Heart right ventricle (tissue), 16 donors: ENCODE data around the gene ITGA2. TPM values are rescaled to one million over a fixed set of nuclear protein-coding genes. Genes with fewer than 3 reads are reported as not detected.

Source experiments
- ATAC-seq, 8 donors: fragments of 200-7000 bp; cut with Tn5 transposase; one replicate each; pipeline ENCODE4 v1.9.1; 2020; ENCODE audit warnings: mild to moderate bottlenecking in 8 of 8, moderate library complexity in 8 of 8, moderate number of reproducible peaks in 1 of 8
- DNase-seq, 2 donors: peaks; one replicate each; pipeline ENCODE4 v3.0.0-alpha.2; 2020
- H3K27ac ChIP-seq, 10 donors: fragments of 200-600 bp; sonication (generic) in 2 of 10; one replicate each; pipeline versions ENCODE4 v1.5.0 to v1.8.0; 2020 to 2022; ENCODE audit warnings: mild to moderate bottlenecking in 3 of 10
- H3K27me3 ChIP-seq, 7 donors: fragments of 200-600 bp; one replicate each; pipeline ENCODE4 v1.8.0; 2021 to 2022; ENCODE audit warnings: mild to moderate bottlenecking in 2 of 7
- H3K36me3 ChIP-seq, 9 donors: fragments of 200-600 bp; sonication (generic) in 1 of 9; one replicate each; pipeline versions ENCODE4 v1.5.0 to v1.8.0; 2020 to 2022; ENCODE audit warnings: mild to moderate bottlenecking in 2 of 9
- H3K4me1 ChIP-seq, 9 donors: fragments of 200-600 bp; sonication (generic) in 1 of 9; one replicate each; pipeline versions ENCODE4 v1.5.0 to v1.8.0; 2020 to 2022; ENCODE audit warnings: mild to moderate bottlenecking in 4 of 9
- H3K4me3 ChIP-seq, 10 donors: fragments of 200-600 bp; sonication (generic) in 2 of 10; one replicate each; pipeline versions ENCODE4 v1.5.0 to v1.8.0; 2020 to 2022; ENCODE audit warnings: mild to moderate bottlenecking in 7 of 10, moderate library complexity in 2 of 10
- H3K9me3 ChIP-seq, 11 donors: fragments of 200-600 bp in 10 of 11; sonication (generic) in 2 of 11; one replicate each; pipeline versions ENCODE4 v1.5.0 to v1.8.0; 2013 to 2022; ENCODE audit warnings: mild to moderate bottlenecking in 2 of 11, control low read depth in 1 of 11, moderate library complexity in 1 of 11
- CTCF ChIP-seq, 9 donors: fragments of 200-600 bp; sonication (generic) in 2 of 9; IDR thresholded peaks; one replicate each; pipeline versions ENCODE4 v1.5.0 to v1.8.0; 2021 to 2022; ENCODE audit warnings: antibody characterized with exemption in 9 of 9, mild to moderate bottlenecking in 5 of 9, moderate library complexity in 1 of 9
- WGBS, 2 donors: extraction: QIAGEN DNeasy Blood & Tissue Kit; methylation state at CpG; one replicate each; pipeline ENCODE4 v1.1.7; 2013; ENCODE audit warnings: inconsistent platforms in 1 of 2; 5-methylcytosine and 5-hydroxymethylcytosine counted together
- intact Hi-C, 10 donors: fragments of 100-400 bp; cut with DNase I; formaldehyde crosslinking; loops; one replicate each; pipeline versions ENCODE4 v1.11.1 to v1.14.2; 2022
- polyA plus RNA-seq, 2 donors: library from polyadenylated mRNA; stranded (reverse); fragments of 200-250 nt; gene quantifications; one replicate each; pipeline ENCODE4 v1.2.3, GENCODE V29; 2013
- total RNA-seq, 10 donors: library from RNA; stranded (reverse); fragmentation: NEBNext Ultra II Directional in 3 of 10; extraction: Animal tissue kit (Norgen Biotek cat#: 25700) in 3 of 10; gene quantifications; one replicate each; pipeline versions ENCODE4 v1.2.1 to v1.2.4, GENCODE V29; 2021 to 2023
- donor health status: Arrhythmogenic right ventricular cardiomyopathy.
- donor health status: ischemic (EF 13 %, LVEDD 7.1; RV severe dilation, severe dysfunction).
- donor health status: healthy with polysubstance abuse.
- donor health status: DM: no; HTN: yes; CAD: no.
- donor health status: DM: no; HTN: no; CAD: no.
- donor health status: ischemic (EF 25% LVEDD 6.9; RV normal size, moderate dysfunction).
- donor health status: ischemic (EF 25% LVEDD 5.7; RV mildly dilated, moderate dysfunction).
- donor health status: healthy.
- donor health status: DM: yes; HTN: yes; CAD: no.
- donor health status: Ischemic cardiomyopathy.
- donor health status: ischemic (EF 35%, LVEDD 5.7; RV mildly dilated, moderate dysfunction).
- donor health status: nonischemic (EF 11% LVEDD 7.7; RV severe dilation, severe dysfunction).
- donor health status: DM: yes; HTN: yes; CAD: no.
- donor health status: PGD.
- donor health status: ischemic (EF 29% LVEDD 5.4; RV normal size, mild dysfunction).
- donor health status: nonischemic (EF 23%, LVEDD 6.1; RV moderate dilation, normal function).

Gene ITGA2
- total and polyA plus RNA-seq, 12 donors = 0.22 to 9.4 (median 0.92) TPM

- Histone ChIP-seq H3K27ac (no peak overlapping the region), H3K4me3 (no peak overlapping the region), H3K9me3 (no peaks in the 10 kb centered on the region), H3K4me1 (no peaks in the 10 kb centered on the region), H3K27me3 (no peaks in the 10 kb centered on the region), H3K36me3 (peaks cover 0 to 20% (median 0%) of the 10 kb centered on the region in 9 donors)
- no peak for DNase-seq
- no peak for ATAC-seq
- TF ChIP-seq CTCF (IDR thresholded peaks at IDR 0.05) = no peak
- intact Hi-C loops = no loop called here
- 87 to 96% methylated on average over 5 of the region's 5 CpGs for WGBS, 2 donors
Measured at GRCh38 chr5:53059281-53059680, 70.1 kb downstream of the ITGA2 start.

DNA sequence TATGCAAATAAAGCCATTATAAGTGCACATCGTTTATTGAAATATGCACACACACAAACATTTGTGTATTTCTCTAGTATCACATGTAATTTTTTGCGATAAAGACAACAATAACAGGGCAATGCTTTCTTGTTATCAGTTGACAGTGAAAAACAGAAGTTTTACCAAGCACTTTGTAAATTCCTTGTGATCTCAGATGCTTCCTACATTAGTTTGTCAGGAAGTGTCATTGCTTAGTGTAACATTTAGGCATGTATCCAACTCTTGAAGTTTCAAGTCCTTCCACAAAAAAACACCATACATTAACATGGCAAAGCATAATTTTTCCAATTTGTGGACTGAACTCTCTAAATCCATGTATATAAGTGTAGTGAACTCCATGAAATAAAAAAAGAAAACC, 74.0 kb downstream of the ITGA2 start:
- Histone ChIP-seq H3K36me3 (peaks cover 0 to 18% (median 0%) of the 10 kb centered on the region in 9 donors), H3K9me3 (no peaks in the 10 kb centered on the region), H3K4me3 (no peak overlapping the region), H3K4me1 (peaks cover 0 to 9% (median 0%) of the 10 kb centered on the region in 9 donors), H3K27ac (no peak overlapping the region), H3K27me3 (no peaks in the 10 kb centered on the region)
- intact Hi-C loops = no loop called here
- no peak for TF ChIP-seq CTCF (IDR thresholded peaks at IDR 0.05)
- DNase-seq = no peak
- 65 to 74% methylated on average over 2 of the region's 2 CpGs for WGBS, 2 donors
- no peak for ATAC-seq

DNA sequence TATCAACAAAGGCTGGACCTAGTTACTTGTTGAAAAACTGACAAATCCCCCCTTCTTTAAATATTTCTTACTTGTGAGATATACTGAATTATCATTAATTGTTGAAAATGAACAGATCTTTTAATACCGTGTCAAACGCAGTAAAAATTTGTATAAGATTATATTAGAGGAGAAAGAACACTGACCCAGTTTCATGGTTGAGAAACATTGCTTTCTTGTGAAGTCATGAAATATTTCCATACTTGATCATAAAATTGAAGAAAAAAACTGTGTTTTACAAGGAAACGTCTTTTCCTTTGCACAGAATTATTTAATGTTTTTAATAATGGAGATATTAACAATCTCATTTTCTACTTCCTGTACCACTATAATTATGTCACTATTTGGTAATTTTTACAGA, 74.6 kb downstream of the ITGA2 start:
- Histone ChIP-seq H3K36me3 (peaks cover 0 to 16% (median 0%) of the 10 kb centered on the region in 9 donors), H3K27ac (no peak overlapping the region), H3K9me3 (no peaks in the 10 kb centered on the region), H3K4me3 (no peak overlapping the region), H3K27me3 (no peaks in the 10 kb centered on the region), H3K4me1 (peaks cover 0 to 9% (median 0%) of the 10 kb centered on the region in 9 donors)
- intact Hi-C loops = no loop called here
- 71 to 79% methylated on average over 3 of the region's 3 CpGs for WGBS, 2 donors
- no peak for TF ChIP-seq CTCF (IDR thresholded peaks at IDR 0.05)
- ATAC-seq = no peak
- DNase-seq = no peak

- DNase-seq (no peak), ATAC-seq (no peak)
- TF ChIP-seq CTCF (IDR thresholded peaks at IDR 0.05) = no peak
- WGBS, 2 donors = 78 to 84% methylated on average over 1 of the region's 1 CpG
- no peaks in the 10 kb centered on the region for H3K27me3 ChIP-seq
- peaks cover 0 to 9% (median 0%) of the 10 kb centered on the region in 9 donors for H3K4me1 ChIP-seq
- peaks cover 0 to 16% (median 0%) of the 10 kb centered on the region in 9 donors for H3K36me3 ChIP-seq
- intact Hi-C loops = no loop called here
- no peak overlapping the region for H3K4me3 ChIP-seq
- H3K9me3 ChIP-seq = no peaks in the 10 kb centered on the region
- H3K27ac ChIP-seq = no peak overlapping the region
Measured at GRCh38 chr5:53066088-53066487, 76.9 kb downstream of the ITGA2 start.
